GM19438 (cell line): ENCODE data around the gene NTN4.
"Not testable (repeated sequence)": the region's sequence is repeated elsewhere in the genome, so short reads cannot be mapped to it uniquely, and the experiment has no call there.

Experiments used
- ATAC-seq: cut with Tn5 transposase; IDR thresholded peaks from one replicate; pipeline ENCODE4 v1.9.1; 2021; ENCODE audit warnings: low read depth; ENCODE audit not compliant: unreplicated experiment

Gene NTN4

DNA sequence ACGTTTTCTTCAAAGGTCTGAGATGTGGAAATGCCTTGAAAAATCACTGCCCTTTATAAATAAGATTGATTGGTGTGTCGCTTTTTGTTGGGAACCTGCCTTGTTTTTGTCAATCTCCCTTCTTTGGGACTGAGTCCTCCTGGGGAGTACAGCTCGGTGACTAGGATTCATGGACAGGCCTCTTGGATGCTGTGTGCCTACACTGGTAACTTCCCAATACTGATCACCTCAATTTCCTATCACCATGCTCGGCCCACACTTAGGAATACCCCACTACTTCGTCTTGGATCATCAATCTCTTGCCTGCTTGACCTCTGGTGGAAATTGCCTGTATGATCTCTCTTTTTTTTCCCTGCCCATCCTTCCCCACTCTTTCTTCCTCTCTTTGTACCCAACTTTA is 34.2 kb downstream of the NTN4 start:
- no peak for ATAC-seq

DNA sequence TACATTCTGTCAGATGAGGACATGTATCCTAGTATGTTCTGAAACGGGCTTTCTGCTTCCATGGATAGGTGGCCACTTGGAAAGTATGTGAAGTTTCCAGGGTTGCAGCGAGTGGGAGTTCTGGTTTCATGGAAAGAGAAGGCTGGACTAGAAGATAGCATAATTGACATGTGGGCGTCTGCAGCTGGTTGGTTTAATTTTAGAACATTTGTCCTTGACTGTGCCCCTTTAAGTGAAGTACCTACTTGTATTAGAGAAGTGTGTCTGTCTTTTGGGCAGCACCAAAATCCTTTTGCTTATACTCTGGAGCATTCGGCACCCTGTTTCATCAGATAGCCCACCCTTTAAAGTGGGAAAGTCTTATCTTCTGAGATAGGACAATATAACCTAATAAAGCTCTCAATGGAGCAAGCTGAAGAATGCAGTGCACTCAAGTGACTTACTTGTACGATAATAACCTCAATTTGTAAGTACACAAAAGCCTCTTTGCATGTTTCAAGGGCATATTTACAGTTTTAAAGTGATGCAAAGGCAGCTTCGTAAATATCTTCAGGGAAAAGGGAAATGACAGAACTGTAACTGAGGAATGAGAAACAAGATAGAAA is 35.2 kb downstream of the NTN4 start:
- ATAC-seq, result no peak

- ATAC-seq, result not testable (repeated sequence)
These were observed 44.5 kb downstream of the NTN4 start for GRCh38 chr12:95746062-95746461.

GRCh38 chr12:95742586-95742985 is 48.0 kb downstream of the NTN4 start:
- no peak for ATAC-seq

- ATAC-seq, result no peak
These were observed 48.9 kb downstream of the NTN4 start for GRCh38 chr12:95741635-95742034.

DNA sequence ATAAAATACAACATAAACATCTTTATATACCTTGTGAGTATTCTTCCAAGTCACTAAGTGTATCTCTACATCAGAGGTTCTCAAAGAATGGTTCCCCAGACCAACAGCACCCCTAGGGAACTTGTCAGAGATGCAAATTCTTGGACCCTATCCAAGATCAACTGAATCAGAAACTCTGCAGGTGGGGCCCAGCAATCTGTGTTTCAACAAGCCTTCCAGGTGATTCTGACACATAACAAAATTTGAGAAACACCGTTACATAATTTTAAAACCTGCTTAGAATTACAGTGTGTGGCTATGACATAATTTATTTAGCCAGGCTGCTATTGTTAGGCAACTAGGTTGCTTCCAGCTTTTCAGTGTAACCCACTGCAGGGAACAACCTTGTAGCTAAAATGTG is 49.8 kb downstream of the NTN4 start:
- no peak for ATAC-seq

GRCh38 chr12:95739561-95740313 is 50.8 kb downstream of the NTN4 start:
- no peak for ATAC-seq

GRCh38 chr12:95738024-95738611 is 52.4 kb downstream of the NTN4 start:
- ATAC-seq, result no peak

- ATAC-seq, result no peak
These were observed 53.9 kb downstream of the NTN4 start for GRCh38 chr12:95736631-95737030.

GRCh38 chr12:95735728-95736127 is 54.8 kb downstream of the NTN4 start:
- ATAC-seq, result not testable (repeated sequence)

DNA sequence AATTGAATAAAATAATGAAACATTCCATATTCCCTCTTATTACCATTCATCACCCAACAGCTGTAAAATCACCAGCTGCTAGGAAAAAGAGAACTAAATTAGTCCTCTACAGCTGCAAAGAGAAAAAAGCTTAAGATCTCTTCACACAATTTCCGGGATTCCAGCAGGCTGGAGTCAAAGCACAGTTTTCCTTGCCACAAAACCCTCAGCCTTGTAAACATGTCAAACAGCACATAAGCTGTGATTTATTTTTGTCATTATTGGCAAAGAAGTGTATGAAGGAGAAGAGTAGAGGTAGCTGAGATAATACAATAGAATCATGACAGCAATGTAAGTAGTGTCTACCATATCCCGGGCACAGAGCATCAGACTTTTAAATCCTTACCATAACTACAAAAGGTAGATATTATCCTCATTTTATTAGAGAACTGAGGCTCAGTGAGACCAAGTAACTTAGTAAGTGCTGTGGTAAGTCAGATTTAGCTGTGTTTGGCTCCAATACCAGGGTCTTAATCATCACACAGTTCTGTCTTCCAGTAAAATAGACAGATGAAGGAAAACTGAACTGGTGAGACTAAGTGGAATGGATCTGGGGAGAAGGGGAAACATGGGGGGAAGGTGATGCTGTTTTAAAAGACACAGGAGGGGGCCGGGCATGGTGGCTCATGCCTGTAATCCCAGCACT is 57.3 kb downstream of the NTN4 start:
- ATAC-seq, result no peak

DNA sequence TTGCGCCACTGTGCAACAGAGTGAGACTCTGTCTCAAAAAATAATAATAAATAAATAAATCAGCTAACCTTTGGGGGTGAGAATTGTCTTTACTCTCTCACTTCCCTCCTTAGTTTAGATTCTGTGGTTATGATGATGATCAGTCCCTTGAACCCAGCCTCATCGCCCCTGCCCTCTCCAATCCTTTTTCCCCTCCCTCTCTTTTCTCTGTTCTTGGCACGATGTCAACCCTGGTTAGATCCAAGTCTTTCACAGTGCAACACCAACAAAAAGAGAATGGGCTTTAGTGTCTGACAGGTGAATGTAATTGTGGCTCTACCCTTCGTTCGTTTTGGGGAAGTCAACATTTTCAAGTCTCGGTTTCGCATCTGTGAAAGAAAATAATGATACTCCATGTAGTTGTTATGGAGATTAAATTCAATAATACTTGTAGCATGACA is 59.0 kb downstream of the NTN4 start:
- ATAC-seq, result no peak

DNA sequence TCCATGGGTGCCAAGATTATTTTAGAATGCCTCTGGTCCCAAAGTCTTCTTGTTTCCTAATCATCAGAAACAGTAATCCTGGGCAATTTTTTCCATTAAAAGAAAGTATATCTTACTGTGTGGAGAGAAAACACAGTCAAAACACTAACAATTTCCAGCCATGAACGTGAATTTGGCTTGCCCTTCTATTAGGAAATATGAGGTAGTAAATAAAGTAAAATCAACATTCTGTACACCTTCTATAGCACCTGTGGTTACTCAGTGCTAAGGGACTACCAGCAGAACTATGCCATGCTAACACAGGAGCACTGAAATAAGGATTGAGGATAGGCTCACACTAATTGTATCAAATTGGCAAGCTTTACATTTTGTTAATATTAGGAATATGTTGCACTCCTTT is 60.1 kb downstream of the NTN4 start:
- no peak for ATAC-seq

GRCh38 chr12:95726903-95727302 is 63.7 kb downstream of the NTN4 start:
- no peak for ATAC-seq

DNA sequence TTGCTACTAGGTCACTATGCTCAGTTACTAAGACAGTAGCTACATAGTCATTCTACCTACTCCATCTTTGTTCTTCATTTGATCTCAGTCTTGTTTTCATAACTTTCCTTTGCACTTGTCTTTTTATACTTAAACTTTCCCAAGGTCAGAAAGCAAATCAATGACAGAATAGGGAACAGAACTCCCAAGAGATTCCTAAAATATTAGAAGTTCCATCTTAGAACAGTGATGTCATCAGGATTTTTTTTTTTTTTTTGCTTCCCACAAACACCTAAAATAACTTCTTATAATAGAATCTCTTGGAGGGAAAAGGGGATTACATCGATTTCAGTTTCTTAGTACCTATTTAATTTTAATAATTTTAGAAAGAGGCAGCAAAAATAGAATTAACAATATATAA is 65.8 kb downstream of the NTN4 start:
- ATAC-seq, result no peak

GRCh38 chr12:95723693-95724384 is 66.7 kb downstream of the NTN4 start:
- ATAC-seq, result no peak

- no peak for ATAC-seq
These were observed 69.2 kb downstream of the NTN4 start for GRCh38 chr12:95721320-95721719.

DNA sequence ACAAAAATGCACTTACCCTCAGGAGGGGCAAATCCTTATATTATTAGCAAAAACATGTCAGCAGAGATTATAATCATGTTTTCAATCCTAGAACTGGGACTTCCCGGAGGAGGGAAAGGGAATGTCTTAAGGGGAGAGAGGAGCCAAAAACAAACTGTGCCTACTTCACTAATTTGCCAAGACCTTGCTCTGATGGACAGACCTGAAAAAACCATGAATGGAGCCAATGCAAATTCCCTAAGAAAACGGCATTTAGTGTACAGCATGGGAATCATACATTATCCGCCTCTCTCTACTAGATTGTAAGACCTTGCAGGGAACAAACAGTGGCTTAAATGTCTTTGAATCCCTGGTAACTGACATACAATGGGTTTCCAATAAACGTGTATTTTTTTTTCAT is 70.4 kb downstream of the NTN4 start:
- no peak for ATAC-seq

- no peak for ATAC-seq
These were observed 71.8 kb downstream of the NTN4 start for GRCh38 chr12:95718772-95719171.

GRCh38 chr12:95718006-95718431 is 72.5 kb downstream of the NTN4 start:
- no peak for ATAC-seq
